Measurements from ENCODE around the gene ADRB1.

The ADRB1 gene

DNA sequence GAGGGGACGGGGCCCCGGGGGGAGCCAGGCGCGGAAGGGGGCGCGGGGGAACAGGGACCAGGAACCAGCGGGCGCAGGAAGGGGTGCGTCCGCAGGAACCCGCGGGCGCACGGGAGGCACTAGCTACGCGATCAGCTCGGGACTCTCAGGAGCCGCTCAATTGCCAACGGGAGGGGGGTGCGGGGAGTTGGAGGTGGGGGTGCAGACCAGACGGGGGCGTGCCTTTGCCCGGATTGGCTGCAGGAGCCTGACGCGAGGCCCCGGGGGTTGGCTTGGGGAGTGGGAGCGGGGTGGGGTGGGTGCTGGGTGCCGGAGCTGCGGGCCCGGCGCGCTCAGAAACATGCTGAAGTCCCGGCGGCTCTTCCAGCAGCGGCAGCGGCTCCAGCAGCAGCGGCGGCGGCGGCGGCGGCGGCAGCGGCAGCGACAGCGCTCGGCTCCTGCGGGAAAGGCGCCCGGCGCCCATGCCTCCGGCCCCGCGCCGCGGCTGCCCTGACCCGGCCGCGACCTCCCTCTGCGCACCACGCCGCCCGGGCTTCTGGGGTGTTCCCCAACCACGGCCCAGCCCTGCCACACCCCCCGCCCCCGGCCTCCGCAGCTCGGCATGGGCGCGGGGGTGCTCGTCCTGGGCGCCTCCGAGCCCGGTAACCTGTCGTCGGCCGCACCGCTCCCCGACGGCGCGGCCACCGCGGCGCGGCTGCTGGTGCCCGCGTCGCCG, at the start of gene ADRB1:
ADRB1 (plus strand) TSS at position 335 of the 715 bp plus-strand sequence; CDS start at position 602, 267 bp downstream.
- peak; percentile 65 for DNase-seq

DNA sequence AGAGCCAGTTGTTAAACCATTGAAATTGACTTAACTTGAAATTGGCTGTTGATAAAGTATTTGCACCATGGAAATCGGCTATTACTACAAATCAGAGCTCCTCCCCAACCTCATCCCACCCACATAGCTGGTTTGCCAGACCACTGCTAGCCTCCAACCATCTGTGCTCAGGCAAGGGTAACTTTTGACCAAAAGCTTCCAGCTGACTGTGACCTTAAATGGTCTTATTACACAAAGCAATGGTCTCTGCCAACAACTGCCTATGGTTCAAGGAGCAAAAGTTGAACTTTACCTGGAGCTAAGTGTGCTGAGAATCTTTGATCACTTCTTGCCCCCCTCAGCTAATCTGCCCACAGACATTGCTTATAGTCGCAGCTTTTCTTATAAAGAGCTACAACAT, 48.5 kb upstream of the ADRB1 start:
- DNase-seq = no peak

DNA sequence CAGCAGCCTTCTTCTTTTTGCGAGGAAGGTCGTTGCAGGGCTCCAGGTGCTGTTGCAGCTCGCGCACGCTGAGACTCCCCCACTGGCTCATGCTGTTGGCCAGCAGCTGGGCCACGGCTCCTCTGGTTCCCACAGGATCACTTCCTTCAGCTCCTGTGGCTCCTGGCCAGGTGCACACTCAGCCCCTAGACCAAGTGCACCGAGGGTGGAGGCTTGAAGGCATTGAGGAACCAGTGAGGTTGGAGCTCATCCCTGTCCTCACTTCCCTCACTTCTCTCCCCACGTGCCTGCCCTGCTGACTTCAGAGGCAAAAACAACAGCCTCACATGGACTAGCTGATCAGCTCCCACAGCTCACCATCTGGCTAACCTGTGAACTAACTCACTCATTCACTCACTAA, 46.2 kb upstream of the ADRB1 start:
- DNase-seq = no peak

DNA sequence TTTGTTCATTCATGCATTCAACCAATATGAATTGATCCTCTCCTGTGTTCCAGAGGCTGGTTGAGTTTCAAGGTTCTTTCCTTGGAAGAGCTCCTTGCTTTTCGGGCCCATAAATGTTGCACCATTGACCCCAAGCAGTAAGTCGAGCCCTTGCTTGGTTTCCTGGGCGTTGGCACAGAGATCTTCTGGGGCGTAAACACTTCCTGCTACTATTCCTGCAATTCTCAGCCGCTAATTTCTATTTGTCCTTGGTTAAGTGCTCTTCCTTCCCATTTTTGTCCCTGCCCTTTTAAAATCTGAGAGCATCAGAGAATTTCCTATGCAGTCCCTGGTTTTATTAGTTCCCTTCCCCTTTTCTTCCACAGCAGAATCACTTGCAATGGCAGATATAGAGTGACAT, 44.1 kb upstream of the ADRB1 start:
- DNase-seq = no peak

DNA sequence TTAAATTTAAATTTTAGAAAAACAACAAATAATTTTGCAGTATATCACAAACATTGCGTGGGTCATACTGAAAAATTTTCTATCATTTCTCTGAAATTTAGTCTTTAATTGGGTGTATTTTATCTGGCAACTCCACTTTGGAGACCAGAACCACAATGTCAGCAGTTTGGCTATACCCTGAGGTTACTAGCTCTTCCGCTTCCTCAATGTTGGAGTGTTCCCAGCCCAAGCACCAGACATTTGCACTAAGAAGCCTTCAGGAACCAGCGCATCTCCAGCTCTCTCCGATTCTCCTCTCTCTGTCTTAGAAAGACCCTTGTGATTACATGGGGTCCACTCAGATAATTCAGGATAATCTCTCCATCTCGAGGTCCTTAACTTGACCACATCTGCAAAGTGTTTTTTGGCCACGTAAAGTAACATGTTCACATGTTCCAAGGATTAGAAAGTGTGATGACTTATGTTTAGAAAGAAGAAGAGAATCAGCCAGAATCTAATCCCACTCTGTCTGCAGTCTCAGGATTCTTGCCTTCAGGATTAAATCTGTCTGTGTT, 43.1 kb upstream of the ADRB1 start:
- no peak for DNase-seq

DNA sequence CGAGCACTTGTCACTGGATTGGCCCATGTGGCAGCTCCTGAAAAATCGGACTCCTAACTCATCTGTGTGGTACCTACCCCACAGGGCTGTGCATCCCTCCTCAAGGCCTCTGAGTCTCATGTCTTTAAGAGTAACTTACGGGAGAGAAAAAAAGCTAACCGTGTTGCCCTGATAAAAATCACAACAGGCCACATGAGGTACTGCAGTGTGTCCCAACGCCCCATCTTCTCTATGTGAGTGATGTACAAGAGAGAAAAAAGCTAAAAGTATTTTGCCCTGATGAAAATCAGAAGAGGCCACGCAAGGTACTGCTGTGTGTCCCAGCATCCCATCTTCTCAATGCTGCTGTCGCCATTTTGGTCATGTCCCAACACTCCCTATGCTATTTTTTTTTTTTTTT, 41.2 kb upstream of the ADRB1 start:
- no peak for DNase-seq

DNA sequence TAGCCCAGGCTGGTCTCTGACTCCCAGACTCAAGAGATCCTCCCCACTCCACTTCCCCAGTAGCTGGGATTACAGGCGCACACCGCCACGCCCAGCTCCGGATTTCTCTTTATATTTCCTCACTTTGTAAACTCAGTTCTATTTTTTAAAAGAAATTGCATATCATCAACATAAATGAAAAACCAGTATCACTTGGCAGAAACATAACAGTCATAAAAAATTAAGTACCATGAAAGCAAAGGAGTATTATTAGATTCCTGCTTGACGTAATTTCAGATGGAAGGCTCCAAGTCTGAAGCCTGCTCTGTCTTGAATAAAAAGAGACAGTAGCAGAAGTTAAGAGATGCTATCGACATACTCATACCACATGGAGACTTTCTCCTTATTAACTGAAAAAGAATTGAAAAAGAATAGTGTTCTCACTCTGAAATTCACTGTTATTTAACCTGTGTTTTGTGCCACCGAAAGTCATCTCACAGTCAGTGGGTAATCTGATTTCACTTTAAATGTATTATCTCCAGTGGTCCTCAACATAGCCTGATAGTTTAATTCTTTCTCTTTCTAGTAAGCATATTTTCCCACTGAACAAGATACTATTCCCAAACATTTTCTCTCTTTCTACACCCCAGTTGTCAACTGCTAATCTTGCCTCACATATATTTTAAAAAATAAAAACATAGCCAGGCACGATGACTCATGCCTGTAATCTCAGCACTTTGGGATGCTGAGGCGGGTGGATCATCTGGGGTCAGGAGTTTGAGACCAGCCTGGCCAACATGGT, 40.3 kb upstream of the ADRB1 start:
- DNase-seq = no peak

DNA sequence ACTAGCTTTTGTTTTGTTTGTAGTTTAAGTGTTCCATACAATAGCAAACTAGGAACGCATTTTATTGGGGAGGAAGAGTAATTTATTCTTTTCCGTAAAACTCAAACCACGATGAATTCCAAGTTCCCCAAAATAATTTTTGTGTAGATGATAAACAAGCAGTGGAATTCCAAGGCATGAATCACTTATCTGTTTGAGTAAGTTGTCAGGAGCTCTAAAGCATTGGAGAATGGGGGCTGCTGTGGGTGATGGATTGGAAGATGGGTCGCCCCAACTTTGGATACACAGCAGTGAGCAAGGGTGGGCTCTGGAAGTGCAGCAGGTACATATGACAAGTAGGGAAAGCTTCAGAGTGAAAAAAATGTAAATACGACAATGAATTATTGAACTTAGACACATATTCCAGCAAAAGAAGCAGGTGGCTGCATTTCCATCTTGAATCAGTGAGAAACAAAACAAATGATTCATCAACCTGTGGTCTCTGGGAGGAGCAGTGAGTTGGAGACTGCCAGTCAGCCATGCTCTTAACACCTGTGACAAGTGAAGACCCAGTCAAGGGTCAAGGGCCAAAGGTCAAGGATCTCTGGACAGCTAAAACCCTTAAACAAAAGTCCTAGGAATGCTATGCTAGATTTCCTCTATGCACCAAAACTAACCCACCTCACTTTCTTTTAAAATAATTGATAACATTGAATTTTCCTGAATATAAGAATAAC, 34.2 kb upstream of the ADRB1 start:
- no peak for DNase-seq

DNA sequence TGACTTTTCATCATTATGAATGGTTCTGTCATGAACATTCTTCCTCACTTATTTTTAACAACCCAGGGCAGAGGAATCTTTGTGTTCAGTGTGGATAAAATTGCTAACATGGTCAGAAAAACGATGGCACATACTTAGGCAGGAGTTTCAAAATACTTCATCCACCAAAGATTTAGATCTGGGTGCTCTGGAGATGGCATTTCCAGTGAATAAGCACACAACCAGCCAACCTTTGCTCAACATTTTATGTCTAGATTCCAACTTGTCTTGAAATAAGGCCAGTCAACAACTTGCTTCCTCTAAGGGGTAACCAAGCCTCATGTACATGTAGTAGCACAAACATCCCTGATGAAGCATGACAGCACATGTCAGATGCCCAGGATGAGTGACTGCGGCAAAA, 33.4 kb upstream of the ADRB1 start:
- DNase-seq = no peak

DNA sequence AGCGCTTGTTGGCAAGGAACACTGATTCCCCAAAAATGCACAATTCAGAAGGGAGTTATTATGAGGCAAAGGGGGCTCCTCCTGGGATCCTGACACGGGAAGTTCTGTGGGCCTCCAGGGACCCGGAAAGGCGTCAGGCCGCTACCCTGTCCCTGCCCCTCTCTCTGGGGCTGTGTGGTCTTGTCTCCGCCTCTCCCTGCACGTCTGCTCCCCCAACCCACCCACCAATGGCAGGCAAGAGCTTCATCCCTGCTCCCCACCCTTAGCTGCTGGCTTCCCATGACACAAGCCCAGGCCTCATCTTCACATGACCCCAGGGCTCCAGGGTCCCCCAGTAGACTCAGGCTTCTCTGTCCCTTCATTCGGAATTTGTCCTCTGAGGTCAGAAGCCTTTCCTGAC, 31.0 kb upstream of the ADRB1 start:
- no peak for DNase-seq

DNA sequence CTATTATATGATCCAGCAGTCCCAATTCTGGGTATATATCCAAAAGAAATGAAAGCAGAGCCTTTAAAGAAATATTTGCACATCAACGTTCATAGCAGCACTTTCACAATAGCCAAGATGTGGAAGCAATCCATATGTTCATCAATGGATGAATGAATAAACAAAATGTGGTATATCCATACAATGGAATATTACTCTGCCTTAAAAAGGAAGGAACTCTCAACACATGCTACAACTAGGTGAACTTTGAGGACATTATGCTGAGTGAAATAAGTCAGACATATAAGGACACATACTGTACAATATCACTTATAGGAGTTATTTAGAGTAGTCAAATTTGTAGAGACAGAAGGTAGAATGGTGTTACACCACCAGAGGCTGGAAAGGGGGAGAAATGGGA, 28.0 kb upstream of the ADRB1 start:
- no peak for DNase-seq

DNA sequence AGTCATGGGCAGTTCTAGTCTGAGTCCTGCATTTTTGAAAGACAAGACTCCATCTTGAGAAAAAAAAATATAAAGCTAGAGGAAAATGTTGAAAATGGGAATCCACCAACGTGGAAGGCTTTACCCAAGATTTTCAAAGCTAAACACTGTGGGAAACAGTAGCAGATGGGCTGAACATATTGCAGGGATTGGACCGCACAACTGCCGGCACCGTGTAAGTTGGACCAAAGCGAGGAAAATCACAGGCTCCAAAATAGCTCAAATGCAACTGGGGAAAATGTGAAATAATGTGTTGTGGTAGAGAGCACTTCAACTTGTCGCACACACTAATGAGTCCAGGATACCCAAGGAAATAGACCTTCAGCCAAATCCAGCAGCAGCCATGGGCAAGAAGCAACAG, 26.4 kb upstream of the ADRB1 start:
- no peak for DNase-seq

DNA sequence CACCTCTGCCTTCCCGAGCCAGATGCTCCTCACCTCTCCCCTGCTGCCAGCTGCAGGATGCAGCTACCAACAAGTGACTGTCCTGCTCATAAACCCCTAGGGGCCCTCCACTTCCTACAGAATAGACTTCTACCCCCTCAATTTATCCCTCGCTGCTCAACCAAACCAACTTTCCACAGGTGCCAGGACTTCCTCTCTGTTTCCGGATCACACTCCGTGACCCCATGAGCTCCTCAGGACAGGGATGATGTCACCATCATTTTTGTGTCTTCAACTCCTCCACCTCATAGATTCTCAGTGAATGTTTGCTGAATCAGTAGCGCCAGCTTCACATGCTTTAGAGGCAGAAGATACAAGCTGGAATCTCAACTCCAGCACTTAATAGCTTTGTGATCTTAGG, 25.8 kb upstream of the ADRB1 start:
- no peak for DNase-seq

DNA sequence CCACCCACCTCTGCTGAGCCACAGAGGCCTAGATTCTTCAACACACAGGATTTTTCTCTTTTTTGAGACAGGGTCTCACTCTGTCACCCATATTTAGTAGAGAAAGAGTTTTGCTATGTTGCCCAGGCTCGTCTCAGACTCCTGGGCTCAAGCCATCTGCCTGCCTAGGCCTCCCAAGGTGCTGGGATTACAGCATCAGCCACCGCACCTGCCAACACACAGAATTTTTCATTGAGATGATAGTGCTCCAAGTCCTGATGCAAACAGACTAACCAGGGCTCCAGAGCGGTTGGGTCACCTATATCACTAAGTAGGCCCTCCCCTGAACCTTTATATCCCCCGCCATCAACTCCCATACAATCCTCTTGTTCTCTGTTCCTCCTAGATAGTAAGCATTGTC, 24.4 kb upstream of the ADRB1 start:
- DNase-seq = no peak

DNA sequence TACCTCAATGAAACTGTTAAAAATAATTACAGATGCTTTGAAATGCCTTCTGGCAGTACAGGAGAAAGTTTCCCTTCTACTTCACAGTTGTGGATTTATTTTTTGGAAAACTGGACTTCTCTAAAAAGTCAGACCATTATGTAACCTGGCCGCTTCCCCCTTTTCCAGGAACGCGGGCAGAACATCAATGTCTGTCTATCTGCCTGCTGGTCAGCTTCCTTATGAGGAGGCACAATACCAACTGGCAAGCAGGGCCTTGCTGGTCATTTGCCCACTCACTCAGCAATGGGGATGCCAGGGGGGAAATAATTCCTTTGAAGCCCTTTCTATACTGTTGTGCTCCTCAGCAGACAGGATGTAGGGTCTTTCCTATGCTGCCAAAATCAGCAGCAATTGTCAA, 22.5 kb upstream of the ADRB1 start:
- DNase-seq = no peak

DNA sequence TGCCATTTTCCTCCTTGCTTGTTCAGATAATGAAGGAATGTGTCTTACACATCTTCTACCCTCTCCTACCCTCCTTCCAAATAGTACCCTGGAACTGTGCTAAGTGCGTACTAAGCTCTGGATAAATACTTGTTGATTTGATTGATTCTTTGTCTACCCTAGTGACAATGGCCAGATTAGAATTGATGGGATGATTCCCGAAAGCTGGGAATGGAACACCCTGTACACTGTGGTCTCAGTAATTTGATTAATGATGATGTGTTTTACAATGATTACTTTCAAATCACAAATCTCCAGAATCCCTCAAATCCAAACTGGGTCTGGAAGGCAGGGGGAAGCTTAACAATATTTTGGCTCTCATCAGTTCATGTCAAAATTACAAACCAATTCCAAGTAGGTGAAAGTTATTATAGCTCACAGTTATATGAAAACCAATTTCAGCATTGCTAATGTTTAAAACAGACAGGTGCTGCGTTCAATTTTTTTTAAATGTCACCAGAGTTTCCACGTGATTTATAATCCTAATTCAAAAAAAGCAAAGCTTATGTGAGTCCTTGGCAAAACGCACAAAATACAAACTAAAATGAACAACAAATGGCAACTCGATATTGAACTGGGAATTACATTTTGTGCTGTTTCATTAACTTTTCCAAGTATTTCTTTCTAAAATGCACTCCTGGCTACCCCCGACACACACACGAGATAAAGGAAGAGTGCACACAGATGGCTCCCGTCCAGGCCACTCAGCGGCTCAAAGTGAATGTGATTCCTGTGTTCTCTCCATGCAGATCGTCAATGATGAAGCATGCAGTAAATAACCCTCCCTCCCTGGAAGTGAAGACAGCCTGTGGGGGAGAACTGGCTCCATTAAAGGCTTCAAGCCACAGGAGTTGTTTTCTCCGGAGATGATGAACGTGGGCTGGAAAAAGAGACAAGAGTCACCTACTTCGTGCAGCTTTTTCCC, 21.7 kb upstream of the ADRB1 start:
- no peak for DNase-seq

DNA sequence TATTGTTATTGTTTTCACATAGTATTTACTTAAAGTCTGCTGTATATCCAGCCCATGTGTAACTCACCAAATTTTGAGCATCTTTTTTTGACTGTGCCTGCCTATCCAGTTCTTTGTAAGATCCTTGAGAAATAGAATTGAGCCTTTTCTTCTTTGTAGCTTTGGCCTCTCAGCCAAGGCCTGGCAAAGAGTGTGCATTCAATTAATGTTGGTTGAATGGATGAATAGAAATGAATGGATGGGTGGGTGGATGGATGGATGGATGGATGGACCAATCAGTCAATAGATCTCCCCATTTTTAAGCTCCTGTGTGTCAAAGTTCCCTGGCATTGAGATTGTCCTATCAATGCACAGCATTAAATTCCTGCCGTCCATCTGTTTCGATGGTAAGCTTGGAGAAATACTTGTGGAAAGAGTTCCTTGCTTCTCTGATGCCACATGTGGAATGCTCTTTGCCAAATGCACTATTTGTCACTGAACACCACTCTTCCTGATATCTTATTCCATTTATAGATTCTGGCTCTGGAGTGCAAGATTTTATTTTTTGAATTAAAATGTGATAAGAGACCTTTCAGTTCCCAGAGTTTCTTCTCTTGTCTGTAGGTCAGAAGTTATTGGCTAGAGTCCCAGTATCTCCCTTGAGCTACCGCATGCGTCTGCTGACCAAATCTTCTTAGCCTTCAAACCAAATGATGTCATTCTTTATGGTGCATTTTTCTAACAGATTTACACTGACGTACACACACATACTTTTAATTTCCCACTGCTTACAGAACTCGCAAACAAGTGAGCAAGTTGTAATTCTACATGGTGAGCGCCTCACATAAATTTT, 20.7 kb upstream of the ADRB1 start:
- no peak for DNase-seq

DNA sequence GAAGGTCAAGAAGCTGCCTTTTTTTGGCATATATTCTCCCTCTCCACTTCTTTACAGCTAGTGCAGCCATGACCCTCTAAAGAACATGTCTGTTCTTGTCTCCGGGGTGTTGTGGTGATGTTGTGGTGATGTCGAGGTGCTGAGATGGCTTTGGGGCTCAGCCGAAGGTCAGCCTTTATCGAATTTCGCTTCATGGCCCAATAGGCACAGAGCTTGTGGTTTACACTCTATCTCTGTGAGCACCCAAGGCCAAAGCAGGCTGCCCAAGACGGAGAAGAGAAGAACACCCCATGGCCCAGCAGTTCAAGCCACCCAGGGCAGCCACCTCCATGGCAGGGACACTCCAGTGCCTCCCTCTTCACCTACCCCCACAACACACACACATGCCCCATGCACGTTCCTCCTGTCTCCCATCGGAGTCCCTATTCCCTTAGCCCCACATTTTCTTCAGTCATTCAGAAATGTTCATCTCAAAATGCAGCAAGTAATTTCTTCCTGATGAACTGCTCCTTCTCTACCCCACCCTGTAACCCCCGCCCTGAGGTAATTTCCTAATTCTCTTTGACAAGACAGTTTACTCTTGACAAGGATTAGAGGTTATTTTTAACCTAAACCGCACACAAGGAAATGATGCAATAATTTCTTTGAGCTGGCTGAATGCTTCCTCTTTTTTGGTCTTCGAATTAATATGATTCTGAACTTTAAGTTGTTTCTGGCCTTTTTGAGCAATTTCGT, 18.6 kb upstream of the ADRB1 start:
- no peak for DNase-seq

DNA sequence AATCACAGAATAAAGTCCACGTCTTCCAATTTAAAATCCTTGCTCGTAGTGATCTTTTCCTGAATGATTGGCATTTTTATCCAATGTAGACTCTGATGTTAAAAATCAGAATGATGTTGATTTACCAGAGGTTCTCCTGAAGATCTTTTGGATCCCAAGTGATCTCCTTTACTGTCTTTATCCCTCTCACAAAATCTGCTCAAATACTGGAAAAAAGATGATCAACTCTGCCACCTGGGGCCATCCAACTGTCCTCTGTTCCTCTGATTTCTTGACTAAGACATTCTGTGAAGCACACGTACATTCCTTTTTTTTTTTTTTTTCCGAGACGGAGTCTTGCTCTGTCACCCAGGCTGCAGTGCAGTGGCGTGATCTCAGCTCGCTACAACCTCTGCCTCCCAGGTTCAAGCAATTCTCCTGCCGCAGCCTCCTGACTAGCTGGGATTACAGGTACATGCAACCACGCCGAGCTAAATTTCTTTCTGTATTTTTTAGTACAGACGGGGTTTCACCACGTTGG, 18.0 kb upstream of the ADRB1 start:
- DNase-seq = no peak
